H9 (cell line): ENCODE results near the gene PTPMT1. TPM values are rescaled to one million over a fixed set of nuclear protein-coding genes. Genes with fewer than 3 reads are reported as not detected.

Experiments
- DNase-seq: peaks from one replicate; pipeline ENCODE4 v3.0.0-alpha.2; 2017
- H2AFZ ChIP-seq: one replicate; pipeline ENCODE4 v1.6.1; 2013; ENCODE audit warnings: mild to moderate bottlenecking, low read length, control low read depth, moderate library complexity
- H2AK5ac ChIP-seq: 2 replicates; pipeline ENCODE4 v1.6.1; 2013; ENCODE audit warnings: low read length, control low read depth, mixed read lengths; ENCODE audit not compliant: insufficient read length
- H2BK120ac ChIP-seq: one replicate; pipeline ENCODE4 v1.6.1; 2013; ENCODE audit warnings: low read depth, mild to moderate bottlenecking, low read length, control low read depth, inconsistent platforms; ENCODE audit not compliant: poor library complexity, severe bottlenecking
- H2BK12ac ChIP-seq: 2 replicates; pipeline ENCODE4 v1.6.1; 2013; ENCODE audit warnings: low read length, control low read depth, mixed read lengths, low read depth; ENCODE audit not compliant: insufficient read length
- H2BK15ac ChIP-seq: 2 replicates; pipeline ENCODE4 v1.6.1; 2013; ENCODE audit warnings: low read depth, low read length, control low read depth
- H2BK20ac ChIP-seq: one replicate; pipeline ENCODE4 v1.6.1; 2013; ENCODE audit warnings: low read depth, mild to moderate bottlenecking, low read length, control low read depth, inconsistent platforms; ENCODE audit not compliant: poor library complexity, severe bottlenecking
- H2BK5ac ChIP-seq: 2 replicates; pipeline ENCODE4 v1.6.1; 2013; ENCODE audit warnings: low read length, control low read depth, mixed read lengths; ENCODE audit not compliant: insufficient read length
- H3K14ac ChIP-seq: 2 replicates; pipeline ENCODE4 v1.6.1; 2013; ENCODE audit warnings: low read length, control low read depth; ENCODE audit not compliant: insufficient read depth
- H3K18ac ChIP-seq: 2 replicates; pipeline ENCODE4 v1.6.1; 2013; ENCODE audit warnings: low read depth, mild to moderate bottlenecking, mixed read lengths, low read length, control low read depth; ENCODE audit not compliant: insufficient read length
- H3K23ac ChIP-seq: 2 replicates; pipeline ENCODE4 v1.6.1; 2013; ENCODE audit warnings: low read length, control low read depth, mixed read lengths, low read depth; ENCODE audit not compliant: insufficient read length
- H3K23me2 ChIP-seq: 2 replicates; pipeline ENCODE4 v1.6.1; 2013; ENCODE audit warnings: low read depth, mild to moderate bottlenecking, mixed read lengths, low read length, control low read depth; ENCODE audit not compliant: insufficient read length, poor library complexity, severe bottlenecking
- H3K27ac ChIP-seq: 2 replicates; pipeline ENCODE4 v1.5.1; 2013; ENCODE audit warnings: low read length, control low read depth, mixed read lengths, low read depth; ENCODE audit not compliant: insufficient read length
- H3K27me3 ChIP-seq: 2 replicates; pipeline ENCODE4 v1.6.1; 2013; ENCODE audit warnings: low read length, control low read depth, inconsistent platforms; ENCODE audit not compliant: insufficient read depth
- H3K4ac ChIP-seq: 2 replicates; pipeline ENCODE4 v1.6.1; 2013; ENCODE audit warnings: low read depth, mild to moderate bottlenecking, control low read depth, inconsistent platforms, low read length, moderate library complexity
- H3K4me1 ChIP-seq: 2 replicates; pipeline ENCODE4 v1.6.1; 2013; ENCODE audit warnings: low read length, control low read depth, inconsistent platforms; ENCODE audit not compliant: insufficient read depth
- H3K4me2 ChIP-seq: 2 replicates; pipeline ENCODE4 v1.6.1; 2013; ENCODE audit warnings: low read length, control low read depth, mixed read lengths; ENCODE audit not compliant: insufficient read length, insufficient read depth
- H3K56ac ChIP-seq: 2 replicates; pipeline ENCODE4 v1.6.1; 2013; ENCODE audit warnings: low read depth, mild to moderate bottlenecking, mixed read lengths, low read length, control low read depth; ENCODE audit not compliant: insufficient read length
- H3K79me1 ChIP-seq: 2 replicates; pipeline ENCODE4 v1.6.1; 2013; ENCODE audit warnings: low read depth, mild to moderate bottlenecking, moderate library complexity, low read length, control low read depth, inconsistent platforms; ENCODE audit not compliant: insufficient read depth, poor library complexity, severe bottlenecking
- H3K79me2 ChIP-seq: 2 replicates; pipeline ENCODE4 v1.6.1; 2013; ENCODE audit warnings: low read length, control low read depth, inconsistent platforms; ENCODE audit not compliant: insufficient read depth
- H3K9ac ChIP-seq: 2 replicates; pipeline ENCODE4 v1.6.1; 2013; ENCODE audit warnings: low read length, control low read depth, mixed read lengths; ENCODE audit not compliant: insufficient read length; ENCODE audit errors: extremely low read depth
- H3K9me3 ChIP-seq: one replicate; pipeline ENCODE4 v1.6.1; 2013; ENCODE audit warnings: low read depth, low read length, inconsistent platforms; ENCODE audit not compliant: control insufficient read depth
- H3T11ph ChIP-seq: one replicate; pipeline ENCODE4 v1.6.1; 2013; ENCODE audit warnings: mild to moderate bottlenecking, low read length, control low read depth, inconsistent platforms
- H4K20me1 ChIP-seq: one replicate; pipeline ENCODE4 v1.6.1; 2013; ENCODE audit not compliant: control insufficient read depth, insufficient read length, insufficient read depth
- H4K5ac ChIP-seq: 2 replicates; pipeline ENCODE4 v1.6.1; 2013; ENCODE audit warnings: low read depth, mild to moderate bottlenecking, mixed read lengths, low read length, control low read depth; ENCODE audit not compliant: insufficient read length
- H4K8ac ChIP-seq: replicated peaks from 2 replicates; pipeline ENCODE4 v1.6.1; 2013; ENCODE audit warnings: low read length, control low read depth, mixed read lengths, low read depth; ENCODE audit not compliant: insufficient read length
- H4K91ac ChIP-seq: 2 replicates; pipeline ENCODE4 v1.6.1; 2013; ENCODE audit warnings: low read depth, mild to moderate bottlenecking, moderate library complexity, mixed read lengths, low read length, control low read depth; ENCODE audit not compliant: insufficient read length
- H3K27ac Mint-ChIP-seq, 3 experiments: 2 replicates in 2 of 3; 3 replicates in 1 of 3; pipeline ENCODE4 v1.8.0; 2020 to 2021; ENCODE audit warnings: mixed read lengths in 3 of 3, mild to moderate bottlenecking in 1 of 3, moderate library complexity in 1 of 3
- H3K27me3 Mint-ChIP-seq: 2 replicates; pipeline ENCODE4 v1.8.0; 2021; ENCODE audit warnings: low read depth, mild to moderate bottlenecking, moderate library complexity, mixed read lengths
- H3K36me3 Mint-ChIP-seq, 3 experiments: 2 replicates in 2 of 3; 3 replicates in 1 of 3; pipeline ENCODE4 v1.8.0; 2020 to 2021; ENCODE audit warnings: low read depth in 3 of 3, mixed read lengths in 3 of 3; ENCODE audit not compliant: insufficient read depth in 1 of 3
- H3K4me1 Mint-ChIP-seq, 2 experiments: 2 replicates each; pipeline ENCODE4 v1.8.0; 2020; ENCODE audit warnings: mixed read lengths in 2 of 2
- H3K4me3 Mint-ChIP-seq, 2 experiments: 2 replicates in 1 of 2; 3 replicates in 1 of 2; pipeline ENCODE4 v1.8.0; 2020 to 2021; ENCODE audit warnings: mild to moderate bottlenecking in 2 of 2, mixed read lengths in 2 of 2, moderate library complexity in 1 of 2
- H3K9me3 Mint-ChIP-seq, 2 experiments: 2 replicates in 1 of 2; 3 replicates in 1 of 2; pipeline ENCODE4 v1.8.0; 2020; ENCODE audit warnings: mild to moderate bottlenecking in 2 of 2, mixed read lengths in 2 of 2, moderate library complexity in 1 of 2
- CTCF ChIP-seq: fragments of 200-600 bp; sonication (generic); conservative IDR thresholded peaks from 3 replicates; pipeline ENCODE4 v1.8.0; 2021; ENCODE audit warnings: antibody characterized with exemption, mild to moderate bottlenecking
- WGBS: extraction: QIAGEN DNeasy Blood & Tissue Kit; methylation state at CpG from one replicate; pipeline ENCODE4 v1.1.7; 2013; ENCODE audit warnings: missing lambda C conversion rate, low lambda C conversion rate, mixed read lengths; ENCODE audit not compliant: insufficient read length; ENCODE audit errors: extremely low coverage; 5-methylcytosine and 5-hydroxymethylcytosine counted together
- total RNA-seq: library from RNA; stranded (reverse); gene quantifications from 2 replicates; pipeline ENCODE4 v1.2.1, GENCODE V29; 2021

Gene PTPMT1
- total RNA-seq, 1 experiment from 2014 or later = 72.9 TPM

- H3K9me3 ChIP-seq = no peaks in the 10 kb centered on the region
- no peak overlapping the region for H2BK12ac ChIP-seq
- H3K4me2 ChIP-seq = no peak overlapping the region
- Mint-ChIP-seq H3K27me3 (peaks cover 5% of the 10 kb centered on the region), H3K9me3 (no peaks in the 10 kb centered on the region; a peak in 1 of 5 replicates), H3K27ac (peak overlapping the region in 2 of 3 experiments; percentile 19 to 39; a peak in 3 of 7 replicates), H3K36me3 (peaks cover 19 to 31% (median 25%) of the 10 kb centered on the region in 3 experiments; a peak in 6 of 7 replicates), H3K4me3 (no peak overlapping the region), H3K4me1 (peaks cover 0 to 6% of the 10 kb centered on the region in 2 experiments; a peak in 2 of 4 replicates)
- H2BK120ac ChIP-seq = no peak overlapping the region
- no peak overlapping the region; the same call in 1 of the 2 replicates for H3K14ac ChIP-seq
- no peak overlapping the region for H2AK5ac ChIP-seq
- H3T11ph ChIP-seq = no peak overlapping the region
- no peak overlapping the region for H3K18ac ChIP-seq
- no peak overlapping the region for H3K56ac ChIP-seq
- H3K9ac ChIP-seq = no peak overlapping the region
- no peak for TF ChIP-seq CTCF
- no peaks in the 10 kb centered on the region for H3K27me3 ChIP-seq
- H4K5ac ChIP-seq = no peak overlapping the region
- H4K91ac ChIP-seq = no peak overlapping the region
- H3K4ac ChIP-seq = no peak overlapping the region
- WGBS = no CpG with 5 or more reads among the region's 6 CpGs
- no peaks in the 10 kb centered on the region for H3K79me2 ChIP-seq
- H3K23ac ChIP-seq = no peak overlapping the region
- no peak overlapping the region for H4K8ac ChIP-seq
- no peak overlapping the region for H2BK5ac ChIP-seq
- no peak overlapping the region for H2BK15ac ChIP-seq
- H4K20me1 ChIP-seq = no peaks in the 10 kb centered on the region
- H3K4me1 ChIP-seq = no peaks in the 10 kb centered on the region
- H3K79me1 ChIP-seq = no peaks in the 10 kb centered on the region
- H3K23me2 ChIP-seq = no peaks in the 10 kb centered on the region
- no peak overlapping the region for H3K27ac ChIP-seq
- no peak overlapping the region for H2AFZ ChIP-seq
- no peak overlapping the region for H2BK20ac ChIP-seq
- DNase-seq = no peak
These were observed 21.8 kb downstream of the PTPMT1 start for GRCh38 chr11:47587039-47587716.
